Activated CD4-positive, alpha-beta memory T cell treated with anti-CD3 and anti-CD28 coated beads, Interleukin-2, amount 10 ng/mL, durations not matched to agents 7 days and 5 days (primary cell): Measurements from ENCODE around the gene TMEM91. TPM values are rescaled to one million over a fixed set of nuclear protein-coding genes. Genes with fewer than 3 reads are reported as not detected.
"Not testable (repeated sequence)": the region's sequence is repeated elsewhere in the genome, so short reads cannot be mapped to it uniquely, and the experiment has no call there.

Source experiments
- CTCF ChIA-PET: fragments of 350-600 bp; sonication (Branson Sonifier 250); formaldehyde crosslinking; loops from one replicate; lab custom pipeline; 2021; ENCODE audit warnings: antibody characterized with exemption, inconsistent platforms; lab: Charles Lee
- POLR2A ChIA-PET: fragments of 350-600 bp; sonication (Branson Sonifier 250); formaldehyde crosslinking; loops from one replicate; lab custom pipeline; 2021; ENCODE audit warnings: antibody characterized with exemption; lab: Charles Lee
- DNase-seq: peaks from one replicate; pipeline ENCODE4 v3.0.0-alpha.2; 2020
- H3K27ac Mint-ChIP-seq: one replicate; pipeline ENCODE4 v1.8.0; 2021; ENCODE audit warnings: mild to moderate bottlenecking, mixed read lengths
- H3K27me3 Mint-ChIP-seq: one replicate; pipeline ENCODE4 v1.8.0; 2021; ENCODE audit warnings: mixed read lengths
- H3K36me3 Mint-ChIP-seq: one replicate; pipeline ENCODE4 v1.8.0; 2021; ENCODE audit warnings: low read depth, mixed read lengths
- H3K4me1 Mint-ChIP-seq: one replicate; pipeline ENCODE4 v1.8.0; 2021; ENCODE audit warnings: mixed read lengths
- H3K4me3 Mint-ChIP-seq: one replicate; pipeline ENCODE4 v1.8.0; 2021; ENCODE audit warnings: mild to moderate bottlenecking, mixed read lengths
- H3K9me3 Mint-ChIP-seq: one replicate; pipeline ENCODE4 v1.8.0; 2021; ENCODE audit warnings: mixed read lengths
- total RNA-seq, 2 experiments: library from RNA; stranded (reverse); gene quantifications; one replicate each; pipeline ENCODE4 v1.2.3, GENCODE V29; 2021

Gene TMEM91
- total RNA-seq, 2 experiments from 2014 or later: 8.0 to 9.6 TPM

DNA sequence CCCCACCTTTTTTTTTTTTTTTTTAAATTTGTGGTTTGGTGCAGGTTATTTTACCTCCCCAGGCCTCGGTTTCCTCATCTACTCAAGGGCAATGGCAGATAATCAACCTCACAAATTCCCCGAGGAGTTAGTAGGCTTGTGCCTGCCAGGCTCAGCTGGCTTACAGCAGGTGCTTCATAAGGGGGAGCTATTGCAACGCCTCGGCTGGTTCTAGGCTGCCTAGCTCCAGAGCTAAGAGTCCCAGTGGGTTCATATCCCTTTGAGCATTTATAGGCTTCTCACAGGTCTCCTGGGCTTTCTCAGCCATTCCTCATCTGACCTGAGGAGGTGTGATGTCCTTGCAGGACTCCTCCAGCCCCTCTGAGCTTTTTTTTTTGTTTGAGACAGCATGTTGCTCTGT lies 31.9 kb downstream of the TMEM91 start:
- H3K27me3 Mint-ChIP-seq: no peaks in the 10 kb centered on the region
- H3K9me3 Mint-ChIP-seq: no peaks in the 10 kb centered on the region
- ChIA-PET POLR2A (interaction anchor here (1.4 kb wide), 1 partner anchor 31 kb away, joined by 5 read pairs; the partner anchor contains the start of gene DMAC2), CTCF (interaction anchor here (1.6 kb wide), 1 partner anchor 22 kb away, joined by 3 read pairs; no protein-coding TSS in a partner anchor)
- no peak for DNase-seq
- H3K4me3 Mint-ChIP-seq: no peak overlapping the region
- peaks cover 9% of the 10 kb centered on the region for H3K4me1 Mint-ChIP-seq
- peaks cover 10% of the 10 kb centered on the region for H3K36me3 Mint-ChIP-seq
- no peak overlapping the region for H3K27ac Mint-ChIP-seq

DNA sequence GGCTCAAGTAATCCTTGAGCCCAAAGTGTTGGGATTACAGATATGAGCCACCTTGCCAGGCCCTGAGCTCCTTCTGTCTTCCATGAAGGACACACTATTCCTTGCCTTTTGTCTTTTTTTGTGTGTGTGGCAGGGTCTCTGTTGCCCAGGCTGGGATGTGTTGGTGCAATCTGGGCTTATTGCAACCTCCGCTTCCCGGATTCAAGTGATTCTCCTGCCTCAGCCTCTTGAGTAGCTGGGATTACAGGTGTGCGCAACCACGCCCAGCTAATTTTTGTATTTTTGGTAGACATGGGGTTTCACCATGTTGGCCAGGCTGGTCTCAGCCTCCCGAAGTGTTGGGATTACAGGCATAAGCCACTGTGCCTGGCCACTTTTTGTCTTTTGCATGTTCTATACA lies 32.5 kb downstream of the TMEM91 start:
- H3K4me3 Mint-ChIP-seq, H3K27me3 Mint-ChIP-seq, H3K9me3 Mint-ChIP-seq, H3K27ac Mint-ChIP-seq, DNase-seq, H3K4me1 Mint-ChIP-seq: not testable (repeated sequence)
- POLR2A ChIA-PET: interaction anchor here (1.2 to 1.4 kb wide), 3 partner anchors 10 to 31 kb away, joined by 3 to 5 read pairs (median 3); partner anchors contain the start of gene DMAC2
- CTCF ChIA-PET: interaction anchor here (1.6 kb wide), 1 partner anchor 21 kb away, joined by 3 read pairs; no protein-coding TSS in a partner anchor
- H3K36me3 Mint-ChIP-seq: peaks cover 16% of the 10 kb centered on the region

DNA sequence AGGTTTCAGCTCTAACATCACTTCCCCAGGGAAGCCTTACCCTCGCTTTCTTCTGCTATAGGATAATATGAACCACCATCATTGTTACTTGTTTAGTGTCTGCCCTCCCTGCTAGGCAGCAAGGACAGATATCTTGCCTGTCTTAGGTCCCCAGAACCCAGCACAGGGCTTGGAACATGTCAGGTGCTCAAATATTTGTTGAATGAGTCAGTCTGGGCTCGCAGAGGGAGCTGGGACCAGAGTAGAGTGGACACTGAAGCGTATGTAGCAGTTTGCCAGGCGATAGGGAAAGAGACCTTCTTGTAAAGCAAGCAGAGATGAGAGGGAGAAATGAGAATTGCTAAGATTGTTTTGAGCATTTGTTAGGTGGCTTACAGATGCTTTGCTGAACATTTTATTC lies 33.0 kb downstream of the TMEM91 start:
- no peak overlapping the region for H3K4me3 Mint-ChIP-seq
- no peaks in the 10 kb centered on the region for H3K27me3 Mint-ChIP-seq
- no peak overlapping the region for H3K27ac Mint-ChIP-seq
- H3K4me1 Mint-ChIP-seq: peaks cover 9% of the 10 kb centered on the region
- ChIA-PET POLR2A (interaction anchor here (1.2 to 1.4 kb wide), 2 partner anchors 11 to 29 kb away, joined by 3 read pairs; no protein-coding TSS in a partner anchor), CTCF (no interaction called here)
- DNase-seq: no peak
- H3K9me3 Mint-ChIP-seq: no peaks in the 10 kb centered on the region
- peaks cover 19% of the 10 kb centered on the region for H3K36me3 Mint-ChIP-seq

DNA sequence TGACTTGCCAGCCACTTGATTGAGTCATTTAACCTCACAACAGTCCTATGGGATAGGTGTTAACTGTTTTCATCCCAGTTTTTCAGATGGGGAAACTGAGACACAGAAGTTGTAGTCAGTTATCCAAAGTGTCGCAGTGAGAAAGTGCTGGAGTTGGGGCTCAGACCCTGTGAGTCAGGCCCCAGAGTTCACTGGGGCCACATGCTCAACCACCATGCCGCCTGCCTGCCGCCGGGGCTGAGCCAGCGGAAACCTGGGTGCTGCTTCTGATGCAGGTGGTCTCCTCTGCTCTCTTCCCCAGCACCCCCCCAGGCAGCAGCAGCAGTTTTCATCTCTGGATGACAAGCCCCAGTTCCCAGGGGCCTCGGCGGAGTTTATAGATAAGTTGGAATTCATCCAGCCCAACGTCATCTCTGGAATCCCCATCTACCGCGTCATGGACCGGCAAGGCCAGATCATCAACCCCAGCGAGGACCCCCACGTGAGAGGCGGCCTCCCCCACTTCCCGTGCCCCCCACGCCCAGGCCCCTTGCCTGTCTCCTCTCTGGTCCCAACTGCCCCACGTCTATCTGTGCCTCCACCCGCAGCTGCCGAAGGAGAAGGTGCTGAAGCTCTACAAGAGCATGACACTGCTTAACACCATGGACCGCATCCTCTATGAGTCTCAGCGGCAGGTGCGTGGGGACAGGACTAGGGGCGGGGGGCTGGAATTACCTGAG lies 34.2 kb downstream of the TMEM91 start:
- Mint-ChIP-seq H3K27ac (no peak overlapping the region), H3K9me3 (no peaks in the 10 kb centered on the region), H3K4me3 (no peak overlapping the region), H3K4me1 (peaks cover 9% of the 10 kb centered on the region), H3K27me3 (no peaks in the 10 kb centered on the region), H3K36me3 (peaks cover 22% of the 10 kb centered on the region)
- ChIA-PET POLR2A (interaction anchor here (1.4 kb wide), 1 partner anchor 28 kb away, joined by 3 read pairs; no protein-coding TSS in a partner anchor), CTCF (interaction anchor here (0.7 kb wide), 1 partner anchor 39 kb away, joined by 3 read pairs; no protein-coding TSS in a partner anchor)
- DNase-seq: no peak

DNA sequence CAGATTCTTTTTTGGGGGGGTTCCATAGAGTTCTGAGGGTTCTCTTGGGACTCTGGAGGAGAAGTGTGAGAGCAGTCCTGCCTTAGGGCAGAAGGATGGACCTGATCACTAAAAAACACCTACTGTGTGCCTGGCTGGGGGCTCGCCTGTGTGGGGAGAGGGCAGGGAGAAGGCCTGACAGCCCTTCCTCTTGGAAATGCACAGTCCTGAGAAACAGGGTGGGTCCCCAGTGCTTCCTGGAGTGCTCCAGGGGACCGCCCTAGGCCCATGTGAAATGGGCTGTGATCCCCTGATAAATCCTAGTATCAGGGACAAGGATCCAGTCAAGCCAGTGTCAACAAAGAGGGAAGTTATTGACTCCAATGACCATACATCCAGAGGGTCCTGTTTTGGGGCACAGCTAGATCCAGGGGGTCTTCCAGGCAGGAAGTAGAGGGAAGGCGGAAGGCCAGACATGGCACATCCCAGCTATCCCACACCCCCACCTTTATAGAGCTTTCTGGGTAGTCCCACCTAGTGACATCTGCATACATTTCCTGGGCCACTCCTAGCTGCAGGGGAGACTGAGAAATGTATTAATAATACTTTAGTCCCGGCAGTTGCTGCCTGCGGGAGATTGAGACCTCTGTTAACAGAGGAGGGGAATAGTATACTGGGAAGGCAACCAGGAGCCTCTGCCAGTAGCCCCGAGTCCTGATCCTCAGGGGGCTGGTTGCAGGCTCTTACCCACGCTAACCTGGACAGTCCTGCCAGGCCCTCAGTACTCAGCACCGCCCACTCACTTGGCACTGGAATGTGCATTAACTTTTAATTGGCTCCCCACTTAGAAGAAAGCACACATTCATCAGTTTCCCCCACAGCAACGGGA lies 35.0 kb downstream of the TMEM91 start:
- DNase-seq: no peak
- Mint-ChIP-seq H3K4me1 (peaks cover 9% of the 10 kb centered on the region), H3K27ac (no peak overlapping the region), H3K27me3 (no peaks in the 10 kb centered on the region), H3K9me3 (no peaks in the 10 kb centered on the region), H3K36me3 (peaks cover 23% of the 10 kb centered on the region), H3K4me3 (no peak overlapping the region)
- ChIA-PET POLR2A (no interaction called here), CTCF (no interaction called here)

DNA sequence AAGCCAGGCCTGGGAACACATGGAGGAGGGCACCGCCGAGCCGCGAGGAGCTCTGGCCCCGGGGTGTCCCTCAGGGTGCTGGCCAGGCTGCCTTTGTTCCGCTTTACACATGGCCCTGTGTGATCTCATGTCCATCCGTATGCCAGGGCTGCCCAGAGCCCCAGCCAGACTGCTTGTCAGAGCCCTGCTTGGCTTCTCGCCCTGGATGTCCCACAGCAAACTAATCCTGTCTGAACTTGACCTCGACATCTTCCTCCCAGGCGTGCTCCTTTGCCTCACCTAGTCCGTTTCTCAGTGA lies 35.6 kb downstream of the TMEM91 start:
- Mint-ChIP-seq H3K4me1 (peaks cover 9% of the 10 kb centered on the region), H3K4me3 (no peak overlapping the region), H3K9me3 (no peaks in the 10 kb centered on the region), H3K36me3 (peaks cover 24% of the 10 kb centered on the region), H3K27ac (no peak overlapping the region), H3K27me3 (no peaks in the 10 kb centered on the region)
- ChIA-PET POLR2A (no interaction called here), CTCF (no interaction called here)
- no peak for DNase-seq

DNA sequence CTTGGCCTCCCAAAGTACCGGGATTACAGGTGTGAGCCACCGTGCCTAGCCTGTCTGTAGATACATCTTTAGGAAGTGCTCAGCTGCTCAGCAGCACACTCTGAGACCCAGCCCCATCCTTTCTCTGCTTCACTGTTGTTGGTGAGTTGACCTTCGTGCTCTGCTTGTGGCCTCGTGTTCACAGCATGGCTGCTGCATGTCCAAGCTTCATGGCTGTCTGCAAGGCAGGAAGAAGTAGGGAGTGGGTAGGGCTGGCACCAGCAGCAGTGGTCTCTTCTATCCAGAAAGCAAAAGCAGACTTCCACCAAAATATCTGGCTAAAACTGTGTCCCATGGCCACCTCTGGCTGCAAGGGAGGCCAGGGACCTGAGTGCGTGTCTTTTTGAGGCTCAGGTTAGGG lies 36.6 kb downstream of the TMEM91 start:
- Mint-ChIP-seq H3K9me3 (no peaks in the 10 kb centered on the region), H3K4me1 (peaks cover 9% of the 10 kb centered on the region), H3K36me3 (peaks cover 28% of the 10 kb centered on the region), H3K27ac (no peak overlapping the region), H3K27me3 (no peaks in the 10 kb centered on the region), H3K4me3 (no peak overlapping the region)
- DNase-seq: no peak
- CTCF ChIA-PET: no interaction called here
- POLR2A ChIA-PET: no interaction called here

DNA sequence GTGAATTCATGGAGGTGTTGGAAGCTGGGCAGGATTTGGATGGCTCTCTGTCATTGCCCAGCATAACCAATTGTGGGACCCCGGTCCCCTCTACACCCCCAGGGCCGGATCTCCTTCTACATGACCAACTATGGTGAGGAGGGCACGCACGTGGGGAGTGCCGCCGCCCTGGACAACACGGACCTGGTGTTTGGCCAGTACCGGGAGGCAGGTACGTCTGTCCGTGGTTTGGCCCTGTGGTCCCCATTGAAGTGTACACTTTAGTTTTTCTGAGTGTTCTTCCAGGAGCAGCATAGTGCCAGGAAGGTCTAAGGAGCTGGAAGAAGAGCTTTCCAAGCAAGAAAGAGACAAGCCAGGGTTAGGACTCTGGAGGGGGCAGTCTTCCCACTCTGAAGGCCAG lies 37.6 kb downstream of the TMEM91 start:
- no peak overlapping the region for H3K4me3 Mint-ChIP-seq
- H3K4me1 Mint-ChIP-seq: peaks cover 9% of the 10 kb centered on the region
- peaks cover 32% of the 10 kb centered on the region for H3K36me3 Mint-ChIP-seq
- CTCF ChIA-PET: no interaction called here
- no peak for DNase-seq
- POLR2A ChIA-PET: no interaction called here
- H3K27me3 Mint-ChIP-seq: no peaks in the 10 kb centered on the region
- no peak overlapping the region for H3K27ac Mint-ChIP-seq
- no peaks in the 10 kb centered on the region for H3K9me3 Mint-ChIP-seq

DNA sequence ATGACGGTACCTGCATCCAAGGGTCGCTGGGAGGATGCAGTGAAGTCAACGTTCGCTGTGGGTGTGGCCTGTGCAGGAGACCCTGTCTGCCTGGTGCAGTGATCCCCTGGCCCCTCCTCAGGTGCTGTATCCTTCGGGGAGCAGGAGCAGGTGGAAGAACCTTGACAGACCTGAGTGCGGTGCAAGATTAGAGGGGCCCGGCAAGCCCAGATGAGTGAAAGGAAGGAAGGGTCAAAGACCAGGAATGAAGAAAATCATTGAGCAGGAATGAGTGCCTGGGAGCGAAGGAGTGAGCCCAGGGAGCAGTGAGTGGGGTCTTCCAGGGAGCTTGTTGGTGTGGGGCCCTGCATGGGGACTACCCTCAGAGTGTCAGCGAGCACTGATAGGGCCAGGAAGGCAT lies 38.1 kb downstream of the TMEM91 start:
- POLR2A ChIA-PET: no interaction called here

DNA sequence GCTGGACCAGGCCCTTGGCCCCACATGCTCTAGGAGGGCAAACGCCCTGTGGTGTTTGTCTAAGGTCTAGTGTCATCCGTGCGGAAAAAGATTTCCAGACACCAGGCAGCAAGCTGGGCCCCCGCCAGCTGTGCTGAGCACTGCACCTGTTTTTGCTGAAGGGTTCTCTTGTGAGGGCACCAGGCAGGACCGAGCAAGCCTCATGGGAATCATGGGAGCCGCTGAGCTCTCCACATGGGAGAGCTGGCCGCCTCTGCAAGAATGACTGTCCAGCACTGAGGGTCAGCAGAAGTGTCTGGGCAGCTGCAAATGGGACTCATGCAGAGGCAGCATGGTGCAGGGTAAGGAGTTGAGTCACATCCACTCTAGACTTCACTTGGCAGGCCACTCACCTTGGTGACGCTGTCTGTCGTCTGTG lies 38.8 kb downstream of the TMEM91 start:
- peaks cover under 1% of the 10 kb centered on the region for H3K4me1 Mint-ChIP-seq
- no peak overlapping the region for H3K4me3 Mint-ChIP-seq
- ChIA-PET POLR2A (no interaction called here), CTCF (no interaction called here)
- H3K36me3 Mint-ChIP-seq: peaks cover 35% of the 10 kb centered on the region
- no peaks in the 10 kb centered on the region for H3K9me3 Mint-ChIP-seq
- no peak overlapping the region for H3K27ac Mint-ChIP-seq
- H3K27me3 Mint-ChIP-seq: no peaks in the 10 kb centered on the region
- DNase-seq: no peak

More for the DNA sequence above, 38.1 kb downstream of the TMEM91 start:
- CTCF ChIA-PET: no interaction called here
- Mint-ChIP-seq H3K4me3 (no peak overlapping the region), H3K9me3 (no peaks in the 10 kb centered on the region), H3K36me3 (peaks cover 35% of the 10 kb centered on the region), H3K27me3 (no peaks in the 10 kb centered on the region), H3K27ac (no peak overlapping the region), H3K4me1 (peaks cover 6% of the 10 kb centered on the region)
- DNase-seq: no peak

DNA sequence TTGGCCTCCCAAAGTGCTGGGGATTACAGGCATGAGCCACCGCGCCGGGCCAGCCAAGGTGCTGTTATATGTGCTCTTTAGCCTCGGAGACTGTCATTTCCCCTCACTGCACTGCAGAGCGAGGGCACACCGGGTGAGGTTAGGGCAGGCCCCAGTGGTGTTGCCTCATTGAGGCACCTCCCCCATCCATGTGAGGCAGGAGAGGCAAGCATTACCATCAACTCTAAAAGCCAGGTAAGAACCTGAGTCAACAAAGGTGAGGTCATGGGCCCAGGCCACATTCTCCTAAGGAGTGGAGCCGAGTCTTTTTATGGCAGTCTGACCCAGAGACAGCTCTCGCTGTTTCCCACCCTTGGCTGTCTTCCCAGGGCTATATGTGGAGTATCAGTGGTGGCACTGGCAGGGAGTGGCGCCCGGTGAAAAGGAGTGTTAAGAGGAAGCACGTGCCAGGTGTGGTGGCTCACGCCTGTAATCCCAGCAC lies 39.9 kb downstream of the TMEM91 start:
- Mint-ChIP-seq H3K4me1 (no peaks in the 10 kb centered on the region), H3K4me3 (no peak overlapping the region), H3K36me3 (peaks cover 35% of the 10 kb centered on the region), H3K27ac (no peak overlapping the region), H3K9me3 (no peaks in the 10 kb centered on the region), H3K27me3 (no peaks in the 10 kb centered on the region)
- CTCF ChIA-PET: no interaction called here
- DNase-seq: no peak
- POLR2A ChIA-PET: interaction anchor here (1.0 kb wide), 1 partner anchor 12 kb away, joined by 4 read pairs; no protein-coding TSS in a partner anchor

DNA sequence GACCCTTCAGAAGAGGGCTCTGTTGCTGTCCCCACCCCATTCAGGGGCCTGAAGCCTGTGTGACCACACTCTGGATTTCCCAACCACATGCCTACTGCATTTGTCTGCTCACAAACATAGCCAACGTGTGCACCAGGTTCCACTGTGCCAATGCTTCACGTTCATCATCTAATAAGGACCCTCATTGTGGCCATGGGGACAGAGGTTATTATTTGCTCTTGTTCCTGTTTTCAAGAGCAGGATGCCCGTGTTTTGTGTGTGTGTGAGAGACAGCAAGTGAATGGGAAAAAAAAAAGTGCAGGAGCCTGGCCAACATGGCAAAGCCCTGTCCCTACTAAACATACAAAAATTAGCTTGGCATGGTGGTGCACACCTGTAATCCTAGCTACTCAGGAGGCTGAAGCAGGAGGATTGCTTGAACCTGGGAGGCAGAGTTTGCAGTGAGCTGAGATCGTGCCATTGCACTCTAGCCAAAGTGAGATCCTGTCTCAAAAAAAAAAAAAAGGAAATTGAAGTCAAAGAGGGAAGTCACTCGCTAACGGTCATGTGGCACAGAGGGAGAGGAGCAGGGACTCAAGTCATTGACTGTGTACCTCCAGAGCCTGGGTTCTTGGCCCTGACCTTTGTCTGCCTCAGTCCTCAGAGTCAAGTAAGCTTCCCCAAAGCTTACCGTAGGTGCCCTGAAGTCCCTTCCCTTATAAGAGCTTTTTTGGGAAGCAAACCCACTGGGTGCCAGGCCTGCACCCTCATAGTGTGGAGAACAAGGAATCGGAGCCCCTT lies 44.0 kb downstream of the TMEM91 start:
- no peaks in the 10 kb centered on the region for H3K27me3 Mint-ChIP-seq
- H3K27ac Mint-ChIP-seq: no peak overlapping the region
- peaks cover 6% of the 10 kb centered on the region for H3K4me1 Mint-ChIP-seq
- DNase-seq: no peak
- peaks cover 26% of the 10 kb centered on the region for H3K36me3 Mint-ChIP-seq
- H3K4me3 Mint-ChIP-seq: no peak overlapping the region
- no peaks in the 10 kb centered on the region for H3K9me3 Mint-ChIP-seq
- ChIA-PET CTCF (interaction anchor here (0.5 kb wide), 1 partner anchor 37 kb away, joined by 3 read pairs; no protein-coding TSS in a partner anchor), POLR2A (no interaction called here)
